Liver (tissue), 9 donors: Measurements from ENCODE around the gene OR2L8. TPM values are rescaled to one million over a fixed set of nuclear protein-coding genes. Genes with fewer than 3 reads are reported as not detected.

Experiments
- DNase-seq: peaks from one replicate; pipeline ENCODE4 v3.0.0-alpha.2; 2017; ENCODE audit warnings: low spot score
- H3K27ac ChIP-seq, 2 donors: one replicate each; pipeline ENCODE4 v1.7.0; 2013; ENCODE audit warnings: inconsistent platforms in 2 of 2, low read length in 2 of 2, control low read depth in 1 of 2, low read depth in 1 of 2, mild to moderate bottlenecking in 1 of 2
- H3K27me3 ChIP-seq, 4 donors: one replicate each; pipeline versions ENCODE4 v1.6.1 to v1.7.0; 2013; ENCODE audit warnings: low read length in 3 of 4, inconsistent platforms in 1 of 4, mild to moderate bottlenecking in 1 of 4, moderate library complexity in 1 of 4; ENCODE audit not compliant: control insufficient read depth in 4 of 4, insufficient read depth in 4 of 4
- H3K36me3 ChIP-seq, 4 donors: one replicate each; pipeline versions ENCODE4 v1.6.1 to v1.7.0; 2013; ENCODE audit warnings: low read length in 3 of 4, mild to moderate bottlenecking in 3 of 4, low read depth in 1 of 4, moderate library complexity in 1 of 4; ENCODE audit not compliant: control insufficient read depth in 4 of 4, insufficient read depth in 3 of 4
- H3K4me1 ChIP-seq, 4 donors: one replicate each; pipeline versions ENCODE4 v1.6.1 to v1.7.0; 2013; ENCODE audit warnings: low read length in 3 of 4, mild to moderate bottlenecking in 3 of 4, moderate library complexity in 1 of 4; ENCODE audit not compliant: control insufficient read depth in 4 of 4, insufficient read depth in 4 of 4
- H3K4me3 ChIP-seq, 3 donors: one replicate each; pipeline versions ENCODE4 v1.6.1 to v1.7.0; 2013; ENCODE audit warnings: low read length in 3 of 3, control low read depth in 1 of 3, low read depth in 1 of 3, mild to moderate bottlenecking in 1 of 3
- H3K9ac ChIP-seq, 2 donors: one replicate each; pipeline ENCODE4 v1.7.0; 2013; ENCODE audit warnings: low read length in 2 of 2, mild to moderate bottlenecking in 2 of 2, moderate library complexity in 2 of 2, control low read depth in 1 of 2, low read depth in 1 of 2
- H3K9me3 ChIP-seq, 4 donors: one replicate each; pipeline versions ENCODE4 v1.6.1 to v1.7.0; 2013; ENCODE audit warnings: low read length in 3 of 4; ENCODE audit not compliant: control insufficient read depth in 4 of 4
- ATF3 ChIP-seq: IDR thresholded peaks from 2 replicates; pipeline ENCODE4 v1.6.1; 2016; ENCODE audit warnings: antibody characterized with exemption
- CTCF ChIP-seq: fragments of 150-350 bp; IDR thresholded peaks from 2 replicates; pipeline ENCODE4 v1.5.1; 2017; ENCODE audit warnings: improper control_type of control experiment, low read depth, low read length; ENCODE audit not compliant: missing input control
- EGR1 ChIP-seq, 2 donors: IDR thresholded peaks; 2 replicates each; pipeline ENCODE4 v1.6.1; 2016 to 2018; ENCODE audit warnings: antibody characterized with exemption in 2 of 2, low read depth in 2 of 2
- FOXA1 ChIP-seq: IDR thresholded peaks from 2 replicates; pipeline ENCODE4 v1.6.1; 2016; ENCODE audit warnings: antibody characterized with exemption
- FOXA2 ChIP-seq: IDR thresholded peaks from 2 replicates; pipeline ENCODE4 v1.6.1; 2016; ENCODE audit warnings: antibody characterized with exemption
- GABPA ChIP-seq, 2 donors: IDR thresholded peaks in 1 of 2; conservative IDR thresholded peaks in 1 of 2; 2 replicates each; pipeline ENCODE4 v1.6.1; 2016; ENCODE audit warnings: antibody characterized with exemption in 2 of 2, mild to moderate bottlenecking in 1 of 2, moderate library complexity in 1 of 2
- HNF4A ChIP-seq, 2 donors: conservative IDR thresholded peaks; 2 replicates each; pipeline ENCODE4 v1.6.1; 2016; ENCODE audit warnings: antibody characterized with exemption in 2 of 2, mild to moderate bottlenecking in 2 of 2
- HNF4G ChIP-seq: IDR thresholded peaks from 2 replicates; pipeline ENCODE4 v1.6.1; 2016; ENCODE audit warnings: antibody characterized with exemption
- JUND ChIP-seq, 2 donors: IDR thresholded peaks; 2 replicates each; pipeline ENCODE4 v1.6.1; 2016; ENCODE audit warnings: antibody characterized with exemption in 2 of 2
- MAX ChIP-seq: IDR thresholded peaks from 2 replicates; pipeline ENCODE4 v1.6.1; 2016; ENCODE audit warnings: antibody characterized with exemption
- NR2F2 ChIP-seq: IDR thresholded peaks from 2 replicates; pipeline ENCODE4 v1.6.1; 2016; ENCODE audit warnings: antibody characterized with exemption
- RAD21 ChIP-seq, 2 donors: IDR thresholded peaks; 2 replicates each; pipeline ENCODE4 v1.6.1; 2016; ENCODE audit warnings: antibody characterized with exemption in 2 of 2, mild to moderate bottlenecking in 2 of 2
- REST ChIP-seq: IDR thresholded peaks from 2 replicates; pipeline ENCODE4 v1.6.1; 2016; ENCODE audit warnings: antibody characterized with exemption, mild to moderate bottlenecking
- RXRA ChIP-seq, 2 donors: IDR thresholded peaks; 2 replicates each; pipeline ENCODE4 v1.6.1; 2017 to 2018; ENCODE audit warnings: antibody characterized with exemption in 2 of 2, mild to moderate bottlenecking in 1 of 2
- SP1 ChIP-seq: IDR thresholded peaks from 2 replicates; pipeline ENCODE4 v1.6.1; 2018; ENCODE audit warnings: antibody characterized with exemption, mild to moderate bottlenecking
- TAF1 ChIP-seq: conservative IDR thresholded peaks from 2 replicates; pipeline ENCODE4 v1.6.1; 2016; ENCODE audit warnings: antibody characterized with exemption, mild to moderate bottlenecking
- YY1 ChIP-seq: IDR thresholded peaks from 2 replicates; pipeline ENCODE4 v1.6.1; 2016; ENCODE audit warnings: antibody characterized with exemption, mild to moderate bottlenecking
- ZBTB33 ChIP-seq: IDR thresholded peaks from 2 replicates; pipeline ENCODE4 v1.6.1; 2016; ENCODE audit warnings: antibody characterized with exemption
- WGBS: extraction: QIAGEN DNeasy Blood & Tissue Kit; methylation state at CpG from one replicate; pipeline ENCODE4 v1.1.7; 2013; 5-methylcytosine and 5-hydroxymethylcytosine counted together
- polyA plus RNA-seq, 2 donors: library from polyadenylated mRNA; stranded (reverse) in 1 of 2; unstranded in 1 of 2; fragments of 200-250 nt in 1 of 2; fragments of >200 nt in 1 of 2; fragmentation: Nextera tagmentation in 1 of 2; extraction: Ambion mirVana in 1 of 2; gene quantifications; one replicate each; pipeline versions ENCODE4 v1.2.1 to v1.2.3, GENCODE V29; 2013 to 2015
- total RNA-seq, 2 donors: library from RNA; depleted of rRNA; stranded (reverse); fragments of >200 nt; gene quantifications; one replicate each; pipeline ENCODE4 v1.2.3, GENCODE V29; 2014
- donor health status: healthy.
- donor health status: healthy.
- donor health status: healthy.
- donor health status: healthy.
- donor health status: healthy.

The OR2L8 gene
- total RNA-seq (under 1 TPM; 0.08 to 0.09 TPM), polyA plus RNA-seq (not detected)

- DNase-seq: no peak
- TF ChIP-seq GABPA (IDR thresholded peaks at IDR 0.05 in 1 of 2, conservative IDR thresholded peaks at IDR 0.05 in 1 of 2) (no peak), YY1 (no peak), FOXA2 (no peak), EGR1 (IDR thresholded peaks at IDR 0.05; ENCODE audit: low read depth in 2 of 2) (no peak)
- Histone ChIP-seq H3K36me3 (no peaks in the 10 kb centered on the region), H3K9ac (no peak within 1 kb of the TSS), H3K4me1 (no peaks in the 10 kb centered on the region), H3K9me3 (peaks cover 0 to 2% (median 0%) of the 10 kb centered on the region in 4 donors), H3K27me3 (no peaks in the 10 kb centered on the region), H3K27ac (no peak within 1 kb of the TSS), H3K4me3 (no peak within 1 kb of the TSS)
- WGBS: 69% methylated on average over 3 of the region's 3 CpGs
These were observed at the start of gene OR2L8 for GRCh38 chr1:247948558-247948957. Gene OR2L8 (plus strand): TSS chr1:247948858. CDS start chr1:247948858, 0 bp downstream.

GRCh38 chr1:247904122-247904521 is 44.5 kb upstream of the OR2L8 start:
- no peak for TF ChIP-seq NR2F2
- TF ChIP-seq HNF4G: no peak
- no peak for TF ChIP-seq ZBTB33
- no peak for TF ChIP-seq YY1
- Histone ChIP-seq H3K9ac (no peak overlapping the region), H3K27ac (no peak overlapping the region), H3K4me3 (no peak overlapping the region), H3K36me3 (no peaks in the 10 kb centered on the region), H3K4me1 (no peaks in the 10 kb centered on the region), H3K9me3 (peaks cover 0 to 4% (median 0%) of the 10 kb centered on the region in 4 donors), H3K27me3 (no peaks in the 10 kb centered on the region)
- WGBS: 69% methylated on average over 6 of the region's 6 CpGs
- no peak for DNase-seq

- WGBS: 86% methylated on average over 13 of the region's 13 CpGs
- no peak for DNase-seq
- Histone ChIP-seq H3K27me3 (no peaks in the 10 kb centered on the region), H3K9me3 (peaks cover 0 to 4% (median 0%) of the 10 kb centered on the region in 4 donors), H3K36me3 (no peaks in the 10 kb centered on the region), H3K27ac (no peak overlapping the region), H3K4me1 (no peaks in the 10 kb centered on the region), H3K4me3 (no peak overlapping the region), H3K9ac (no peak overlapping the region)
- TF ChIP-seq MAX: no peak
- no peak for TF ChIP-seq RAD21 (IDR thresholded peaks at IDR 0.05)
- TF ChIP-seq FOXA1: no peak
- no peak for TF ChIP-seq RXRA (IDR thresholded peaks at IDR 0.05)
- TF ChIP-seq EGR1 (IDR thresholded peaks at IDR 0.05; ENCODE audit: low read depth in 2 of 2): no peak
- no peak for TF ChIP-seq ZBTB33
- no peak for TF ChIP-seq YY1
- no peak for TF ChIP-seq SP1
- no peak for TF ChIP-seq JUND (IDR thresholded peaks at IDR 0.05)
- no peak for TF ChIP-seq HNF4A (conservative IDR thresholded peaks at IDR 0.05)
- TF ChIP-seq NR2F2: no peak
- TF ChIP-seq GABPA (IDR thresholded peaks at IDR 0.05 in 1 of 2, conservative IDR thresholded peaks at IDR 0.05 in 1 of 2): no peak
- TF ChIP-seq REST: no peak
- TF ChIP-seq TAF1: no peak
- no peak for TF ChIP-seq FOXA2
- no peak for TF ChIP-seq HNF4G
- TF ChIP-seq ATF3: no peak
- no peak for TF ChIP-seq CTCF
These were observed 43.5 kb upstream of the OR2L8 start for GRCh38 chr1:247905181-247905580.
